B cell (primary cell): ENCODE results near the gene FBXO28. TPM values are rescaled to one million over a fixed set of nuclear protein-coding genes. Genes with fewer than 3 reads are reported as not detected.

ENCODE experiments used
- ATAC-seq: fragments of 200-7000 bp; cut with Tn5 transposase; one replicate; pipeline ENCODE4 v1.10.0; 2021; ENCODE audit warnings: low read depth, mild to moderate bottlenecking, moderate number of reproducible peaks, moderate library complexity
- CTCF ChIA-PET: fragments of 350-600 bp; sonication (Branson Sonifier 250); formaldehyde crosslinking; loops from one replicate; lab custom pipeline; 2021; ENCODE audit warnings: antibody characterized with exemption, inconsistent platforms; lab: Charles Lee
- POLR2A ChIA-PET: fragments of 350-600 bp; sonication (Branson Sonifier 250); formaldehyde crosslinking; loops from one replicate; lab custom pipeline; 2021; ENCODE audit warnings: antibody characterized with exemption; lab: Charles Lee
- DNase-seq: peaks from one replicate; pipeline ENCODE4 v3.0.0; 2013
- H2AFZ ChIP-seq: 2 replicates; pipeline ENCODE4 v1.6.1; 2012; ENCODE audit warnings: mild to moderate bottlenecking, low read depth, low read length; ENCODE audit not compliant: insufficient read depth, poor library complexity, severe bottlenecking
- H3K27ac ChIP-seq, 2 donors: 1 replicate in 1 of 2; 2 replicates in 1 of 2; pipeline ENCODE4 v1.5.1; 2012 to 2013; ENCODE audit warnings: low read length in 2 of 2, mild to moderate bottlenecking in 2 of 2, moderate library complexity in 1 of 2
- H3K27me3 ChIP-seq, 4 experiments: fragments of 200-600 bp in 1 of 4; sonication (generic) in 1 of 4; replicated peaks in 1 of 4; 1 replicate in 2 of 4; 2 replicates in 2 of 4; pipeline versions ENCODE4 v1.6.1 to v1.7.0; 2013 to 2016; ENCODE audit warnings: low read length in 3 of 4, mild to moderate bottlenecking in 2 of 4, mixed read lengths in 1 of 4, moderate library complexity in 1 of 4; ENCODE audit not compliant: insufficient read depth in 4 of 4, control insufficient read depth in 3 of 4; ENCODE audit errors: control extremely low read depth in 1 of 4
- H3K36me3 ChIP-seq, 2 experiments: replicated peaks in 1 of 2; 1 replicate in 1 of 2; 2 replicates in 1 of 2; pipeline versions ENCODE4 v1.6.1 to v1.7.1; 2013; ENCODE audit warnings: low read length in 1 of 2; ENCODE audit not compliant: insufficient read depth in 2 of 2, control insufficient read depth in 1 of 2; ENCODE audit errors: control extremely low read depth in 1 of 2, extremely low read depth in 1 of 2
- H3K4me1 ChIP-seq, 2 donors: fragments of 200-600 bp in 1 of 2; sonication (generic) in 1 of 2; 1 replicate in 1 of 2; 2 replicates in 1 of 2; pipeline versions ENCODE4 v1.5.1 to v1.6.1; 2013 to 2017; ENCODE audit warnings: low read length in 2 of 2; ENCODE audit not compliant: control insufficient read depth in 2 of 2, insufficient read depth in 2 of 2
- H3K4me2 ChIP-seq: replicated peaks from 2 replicates; pipeline ENCODE3; 2012; ENCODE audit warnings: mild to moderate bottlenecking, low read depth, low read length; ENCODE audit not compliant: poor library complexity, severe bottlenecking
- H3K4me3 ChIP-seq, 5 experiments: fragments of 200-600 bp in 1 of 5; sonication (generic) in 1 of 5; 1 replicate in 3 of 5; 2 replicates in 2 of 5; pipeline versions ENCODE4 v1.5.1 to v1.7.0; 2011 to 2016; ENCODE audit warnings: low read length in 4 of 5, mild to moderate bottlenecking in 4 of 5, low read depth in 2 of 5, control low read depth in 1 of 5, moderate library complexity in 1 of 5; ENCODE audit not compliant: insufficient read depth in 1 of 5; ENCODE audit errors: control extremely low read depth in 1 of 5, extremely low read depth in 1 of 5
- H3K79me2 ChIP-seq: fragments of 200-600 bp; sonication (generic); one replicate; pipeline ENCODE4 v1.6.0; 2016; ENCODE audit warnings: low read length; ENCODE audit not compliant: control insufficient read depth, insufficient read depth
- H3K9ac ChIP-seq: fragments of 200-600 bp; sonication (generic); 2 replicates; pipeline ENCODE4 v1.6.1; 2017; ENCODE audit warnings: mild to moderate bottlenecking, low read length, moderate library complexity
- H3K9me3 ChIP-seq, 3 donors: one replicate each; pipeline versions ENCODE4 v1.6.1 to v1.7.1; 2013; ENCODE audit warnings: low read length in 2 of 3; ENCODE audit not compliant: control insufficient read depth in 2 of 3, insufficient read depth in 1 of 3; ENCODE audit errors: control extremely low read depth in 1 of 3
- H4K20me1 ChIP-seq: 2 replicates; pipeline ENCODE4 v1.6.0; 2012; ENCODE audit warnings: mild to moderate bottlenecking, low read length; ENCODE audit not compliant: insufficient read depth, control insufficient read depth, poor library complexity, severe bottlenecking
- H3K27ac Mint-ChIP-seq: one replicate; pipeline ENCODE4 v1.8.0; 2021; ENCODE audit warnings: mixed read lengths
- H3K27me3 Mint-ChIP-seq: one replicate; pipeline ENCODE4 v1.8.0; 2021; ENCODE audit warnings: mixed read lengths
- H3K4me1 Mint-ChIP-seq: one replicate; pipeline ENCODE4 v1.8.0; 2021; ENCODE audit warnings: mixed read lengths
- H3K4me3 Mint-ChIP-seq: one replicate; pipeline ENCODE4 v1.8.0; 2021; ENCODE audit warnings: mixed read lengths
- H3K9me3 Mint-ChIP-seq: one replicate; pipeline ENCODE4 v1.8.0; 2022; ENCODE audit warnings: mixed read lengths; ENCODE audit not compliant: insufficient read depth
- EZH2 ChIP-seq: IDR thresholded peaks from 2 replicates; pipeline ENCODE4 v1.6.1; 2012; ENCODE audit warnings: borderline replicate concordance, low read depth, mild to moderate bottlenecking, moderate library complexity, low read length; ENCODE audit not compliant: insufficient read depth, poor library complexity, severe bottlenecking
- WGBS: methylation state at CpG from one replicate; pipeline ENCODE4 v1.1.5; 2013; ENCODE audit warnings: missing lambda C conversion rate; ENCODE audit not compliant: insufficient coverage; 5-methylcytosine and 5-hydroxymethylcytosine counted together
- intact Hi-C: fragments of 100-400 bp; cut with micrococcal nuclease; formaldehyde crosslinking; loops from one replicate; pipeline ENCODE4 v1.10.0; 2022
- polyA plus RNA-seq: library from polyadenylated mRNA; depleted of rRNA; stranded (reverse); fragments of >200 nt; gene quantifications from 2 replicates; pipeline ENCODE4 v1.2.3, GENCODE V29; 2012
- total RNA-seq, 2 donors: library from RNA; stranded (reverse); fragments of 120-200 nt in 1 of 2; gene quantifications; 1 replicate in 1 of 2; 2 replicates in 1 of 2; pipeline versions ENCODE4 v1.2.3 to v1.2.4, GENCODE V29; 2013 to 2022
- TF ChIP-seq, protein P1 (sequence below): fragments of 200-600 bp; IDR thresholded peaks from one replicate; pipeline ENCODE4 v1.8.0; 2022; ENCODE audit warnings: antibody characterized with exemption, mild to moderate bottlenecking

FBXO28 gene
- total and polyA plus RNA-seq, 2 donors (not counting 1 experiment from before 2014, with no cell fraction given) = 17.5 to 39.7 TPM

GRCh38 chr1:224118688-224119087 is 4.8 kb downstream of the FBXO28 start:
- H3K4me1 Mint-ChIP-seq = peaks cover 33% of the 10 kb centered on the region
- ATAC-seq (no peak), DNase-seq (no peak)
- TF ChIP-seq, protein P1, sequence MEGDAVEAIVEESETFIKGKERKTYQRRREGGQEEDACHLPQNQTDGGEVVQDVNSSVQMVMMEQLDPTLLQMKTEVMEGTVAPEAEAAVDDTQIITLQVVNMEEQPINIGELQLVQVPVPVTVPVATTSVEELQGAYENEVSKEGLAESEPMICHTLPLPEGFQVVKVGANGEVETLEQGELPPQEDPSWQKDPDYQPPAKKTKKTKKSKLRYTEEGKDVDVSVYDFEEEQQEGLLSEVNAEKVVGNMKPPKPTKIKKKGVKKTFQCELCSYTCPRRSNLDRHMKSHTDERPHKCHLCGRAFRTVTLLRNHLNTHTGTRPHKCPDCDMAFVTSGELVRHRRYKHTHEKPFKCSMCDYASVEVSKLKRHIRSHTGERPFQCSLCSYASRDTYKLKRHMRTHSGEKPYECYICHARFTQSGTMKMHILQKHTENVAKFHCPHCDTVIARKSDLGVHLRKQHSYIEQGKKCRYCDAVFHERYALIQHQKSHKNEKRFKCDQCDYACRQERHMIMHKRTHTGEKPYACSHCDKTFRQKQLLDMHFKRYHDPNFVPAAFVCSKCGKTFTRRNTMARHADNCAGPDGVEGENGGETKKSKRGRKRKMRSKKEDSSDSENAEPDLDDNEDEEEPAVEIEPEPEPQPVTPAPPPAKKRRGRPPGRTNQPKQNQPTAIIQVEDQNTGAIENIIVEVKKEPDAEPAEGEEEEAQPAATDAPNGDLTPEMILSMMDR = no peak
- no peak for TF ChIP-seq EZH2
- Histone ChIP-seq H3K9ac (no peak overlapping the region), H3K4me1 (peaks cover 20 to 21% of the 10 kb centered on the region in 2 donors), H3K4me3 (no peak overlapping the region), H3K79me2 (peaks cover 77% of the 10 kb centered on the region), H3K4me2 (no peak overlapping the region), H3K27me3 (no peaks in the 10 kb centered on the region), H3K9me3 (no peaks in the 10 kb centered on the region), H4K20me1 (peaks cover 33% of the 10 kb centered on the region), H3K36me3 (peaks cover 3 to 17% of the 10 kb centered on the region in 2 experiments), H3K27ac (no peak overlapping the region), H2AFZ (no peak overlapping the region)
- ChIA-PET CTCF (interaction anchor here (0.6 to 5.4 kb wide), 5 partner anchors 34 to 216 kb away, joined by 3 to 100 read pairs (median 4); partner anchors contain the start of gene NVL), POLR2A (interaction anchor here (0.7 kb wide), 1 partner anchor 116 kb away, joined by 12 read pairs; no protein-coding TSS in a partner anchor)
- intact Hi-C loops = no loop called here
- H3K9me3 Mint-ChIP-seq = no peaks in the 10 kb centered on the region
- no peak overlapping the region for H3K27ac Mint-ChIP-seq
- H3K27me3 Mint-ChIP-seq = no peaks in the 10 kb centered on the region
- no peak overlapping the region for H3K4me3 Mint-ChIP-seq
- no CpG with 5 or more reads among the region's 1 CpG for WGBS

- H3K4me2 ChIP-seq = no peak overlapping the region
- peaks cover 3 to 21% of the 10 kb centered on the region in 2 experiments for H3K36me3 ChIP-seq
- H2AFZ ChIP-seq = no peak overlapping the region
- DNase-seq (no peak), ATAC-seq (no peak)
- Mint-ChIP-seq H3K4me1 (peaks cover 16% of the 10 kb centered on the region), H3K27ac (no peak overlapping the region), H3K27me3 (no peaks in the 10 kb centered on the region), H3K9me3 (no peaks in the 10 kb centered on the region), H3K4me3 (no peak overlapping the region)
- no peaks in the 10 kb centered on the region for H3K9me3 ChIP-seq
- peaks cover 53% of the 10 kb centered on the region for H4K20me1 ChIP-seq
- no peaks in the 10 kb centered on the region for H3K4me1 ChIP-seq
- no peak for TF ChIP-seq EZH2
- TF ChIP-seq, protein P1 = no peak
- H3K27me3 ChIP-seq = no peaks in the 10 kb centered on the region
- no peak overlapping the region for H3K27ac ChIP-seq
- POLR2A ChIA-PET = no interaction called here
- no peak overlapping the region for H3K4me3 ChIP-seq
- H3K9ac ChIP-seq = no peak overlapping the region
- CTCF ChIA-PET = no interaction called here
- peaks cover 94% of the 10 kb centered on the region for H3K79me2 ChIP-seq
- WGBS = no CpG with 5 or more reads among the region's 4 CpGs
- intact Hi-C loops = no loop called here
Measured at GRCh38 chr1:224123136-224123535, 9.2 kb downstream of the FBXO28 start.
